Ovary (tissue), 3 donors: Measurements from ENCODE around the gene KIAA1755.

ENCODE experiments used
- CTCF ChIP-seq, 3 donors: fragments of 450-650 bp in 2 of 3; fragments of 200-600 bp in 1 of 3; IDR thresholded peaks; one replicate each; pipeline versions ENCODE4 v1.5.1 to v1.8.0; 2016 to 2022; ENCODE audit warnings: antibody characterized with exemption in 3 of 3, mild to moderate bottlenecking in 1 of 3
- EP300 ChIP-seq: sonication (generic); formaldehyde crosslinking; IDR thresholded peaks from one replicate; pipeline ENCODE4 v1.6.1; 2017; ENCODE audit warnings: antibody characterized with exemption
- POLR2A ChIP-seq: fragments of 450-650 bp; IDR thresholded peaks from one replicate; pipeline ENCODE4 v1.6.1; 2017; ENCODE audit warnings: antibody characterized with exemption, mild to moderate bottlenecking, moderate library complexity
- donor health status: DM: no; HTN: no; CAD: no.

GRCh38 chr20:38290829-38291814 lies 30.6 kb upstream of the KIAA1755 start:
- TF ChIP-seq CTCF (IDR thresholded peaks at IDR 0.05) (no peak), POLR2A (no peak), EP300 (no peak)
